Measurements from ENCODE around the gene MAPRE2.

The MAPRE2 gene

DNA sequence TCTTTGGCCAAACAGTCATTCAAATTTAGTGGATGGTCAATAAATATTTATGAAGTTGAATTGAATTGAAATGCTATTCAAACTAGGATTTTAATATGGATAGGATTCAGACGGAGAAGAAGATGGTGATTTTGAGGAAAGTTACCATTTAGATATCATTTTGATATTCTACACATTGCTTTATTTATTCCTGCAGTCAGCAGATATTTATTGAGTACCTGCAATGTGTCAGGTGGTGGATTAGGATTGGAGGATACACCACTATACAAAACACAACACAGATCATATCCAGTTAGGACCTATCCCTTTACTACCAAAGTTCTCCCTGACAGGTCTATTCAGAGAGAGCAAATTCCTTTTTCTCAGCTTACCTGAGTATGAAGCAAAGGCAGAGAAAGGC, 38.8 kb downstream of the MAPRE2 start:
- Histone ChIP-seq H3K4me1 (ENCODE audit: control insufficient read depth, insufficient read depth, low read depth, low read length) (peaks cover 4% of the 10 kb centered on the region), H2AFZ (ENCODE audit: low read depth, low read length) (no peak overlapping the region), H3K9ac (ENCODE audit: low read length) (no peak overlapping the region), H4K91ac (ENCODE audit: low read length) (no peak overlapping the region), H4K8ac (ENCODE audit: low read length) (no peak overlapping the region), H3K4me2 (ENCODE audit: low read length, poor library complexity, severe bottlenecking) (no peak overlapping the region), H3K27ac (ENCODE audit: low read length, poor library complexity, severe bottlenecking) (no peak overlapping the region), H2BK5ac (ENCODE audit: low read depth, low read length, poor library complexity, severe bottlenecking) (no peak overlapping the region), H2AK5ac (ENCODE audit: low read length, severe bottlenecking) (no peak overlapping the region), H2BK15ac (ENCODE audit: low read depth, poor library complexity, severe bottlenecking) (no peak overlapping the region), H2BK120ac (ENCODE audit: low read depth, low read length) (no peak overlapping the region), H3K9me3 (ENCODE audit: control insufficient read depth, low read length) (no peaks in the 10 kb centered on the region), H3K14ac (ENCODE audit: low read length in 2 of 2) (no peak overlapping the region), H3K18ac (ENCODE audit: low read depth in 1 of 2, low read length in 2 of 2) (no peak overlapping the region), H3K23ac (ENCODE audit: low read length in 2 of 2) (no peak overlapping the region), H2BK12ac (ENCODE audit: low read length in 2 of 2) (no peak overlapping the region), H3K4me3 (ENCODE audit: insufficient read depth in 1 of 2, low read depth in 1 of 2, low read length in 2 of 2) (no peak overlapping the region), H3K27me3 (ENCODE audit: control insufficient read depth in 1 of 2, insufficient read depth in 1 of 2, low read length in 2 of 2) (no peaks in the 10 kb centered on the region), H3K36me3 (ENCODE audit: control insufficient read depth in 1 of 2, insufficient read depth in 2 of 2, low read depth in 1 of 2, low read length in 2 of 2) (no peaks in the 10 kb centered on the region), H3K79me1 (replicated peaks; ENCODE audit: low read length, poor library complexity, severe bottlenecking) (peaks cover 9% of the 10 kb centered on the region), H3K4ac (ENCODE audit: low read depth in 1 of 2, low read length in 2 of 2) (no peak overlapping the region)
- DNase-seq, result no peak
- 100% methylated on average over 1 of the region's 1 CpG for WGBS

DNA sequence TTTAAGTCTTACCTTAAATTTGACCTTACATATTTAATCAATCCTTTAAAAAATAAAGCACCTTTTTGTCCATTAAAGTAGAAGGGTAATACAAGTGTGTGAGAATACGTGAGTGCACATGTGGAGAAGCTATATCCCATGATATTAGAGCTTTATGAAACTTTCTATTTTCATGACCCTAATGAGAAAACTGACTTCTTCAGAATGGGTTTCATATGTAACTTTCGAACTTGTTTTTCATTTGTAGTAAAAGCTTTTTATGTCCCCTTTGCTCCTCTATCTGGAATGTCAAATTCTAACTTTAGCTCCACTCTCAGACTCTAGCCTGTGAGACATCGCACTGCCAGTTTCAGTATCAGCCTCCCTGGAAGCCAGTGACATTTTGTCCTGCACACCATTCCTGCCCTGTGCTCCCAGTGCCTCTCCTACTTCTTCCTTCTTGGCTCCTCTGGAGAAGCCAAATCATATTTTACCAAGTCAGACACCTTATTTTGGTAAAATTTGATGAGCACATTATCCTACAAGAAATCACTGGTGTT, 42.0 kb downstream of the MAPRE2 start:
- H3K4me3 ChIP-seq (ENCODE audit: insufficient read depth in 1 of 2, low read depth in 1 of 2, low read length in 2 of 2), result no peak overlapping the region
- no peak overlapping the region for H3K4me2 ChIP-seq (ENCODE audit: low read length, poor library complexity, severe bottlenecking)
- no peak overlapping the region for H3K4ac ChIP-seq (ENCODE audit: low read depth in 1 of 2, low read length in 2 of 2)
- H3K79me1 ChIP-seq (replicated peaks; ENCODE audit: low read length, poor library complexity, severe bottlenecking), result peaks cover 10% of the 10 kb centered on the region
- no peak overlapping the region for H2BK5ac ChIP-seq (ENCODE audit: low read depth, low read length, poor library complexity, severe bottlenecking)
- no peak overlapping the region for H2AK5ac ChIP-seq (ENCODE audit: low read length, severe bottlenecking)
- no peak overlapping the region for H3K18ac ChIP-seq (ENCODE audit: low read depth in 1 of 2, low read length in 2 of 2)
- H3K4me1 ChIP-seq (ENCODE audit: control insufficient read depth, insufficient read depth, low read depth, low read length), result no peaks in the 10 kb centered on the region
- H2AFZ ChIP-seq (ENCODE audit: low read depth, low read length), result no peak overlapping the region
- no peak overlapping the region for H4K8ac ChIP-seq (ENCODE audit: low read length)
- no peak overlapping the region for H3K23ac ChIP-seq (ENCODE audit: low read length in 2 of 2)
- no peak overlapping the region for H3K14ac ChIP-seq (ENCODE audit: low read length in 2 of 2)
- no peak overlapping the region for H4K91ac ChIP-seq (ENCODE audit: low read length)
- H3K27ac ChIP-seq (ENCODE audit: low read length, poor library complexity, severe bottlenecking), result no peak overlapping the region
- no peak overlapping the region for H2BK120ac ChIP-seq (ENCODE audit: low read depth, low read length)
- H3K36me3 ChIP-seq (ENCODE audit: control insufficient read depth in 1 of 2, insufficient read depth in 2 of 2, low read depth in 1 of 2, low read length in 2 of 2), result no peaks in the 10 kb centered on the region
- H3K27me3 ChIP-seq (ENCODE audit: control insufficient read depth in 1 of 2, insufficient read depth in 1 of 2, low read length in 2 of 2), result no peaks in the 10 kb centered on the region
- H2BK12ac ChIP-seq (ENCODE audit: low read length in 2 of 2), result no peak overlapping the region
- no peak overlapping the region for H3K9ac ChIP-seq (ENCODE audit: low read length)
- WGBS, result 100% methylated on average over 2 of the region's 3 CpGs
- H3K9me3 ChIP-seq (ENCODE audit: control insufficient read depth, low read length), result no peaks in the 10 kb centered on the region
- no peak for DNase-seq
- no peak overlapping the region for H2BK15ac ChIP-seq (ENCODE audit: low read depth, poor library complexity, severe bottlenecking)

DNA sequence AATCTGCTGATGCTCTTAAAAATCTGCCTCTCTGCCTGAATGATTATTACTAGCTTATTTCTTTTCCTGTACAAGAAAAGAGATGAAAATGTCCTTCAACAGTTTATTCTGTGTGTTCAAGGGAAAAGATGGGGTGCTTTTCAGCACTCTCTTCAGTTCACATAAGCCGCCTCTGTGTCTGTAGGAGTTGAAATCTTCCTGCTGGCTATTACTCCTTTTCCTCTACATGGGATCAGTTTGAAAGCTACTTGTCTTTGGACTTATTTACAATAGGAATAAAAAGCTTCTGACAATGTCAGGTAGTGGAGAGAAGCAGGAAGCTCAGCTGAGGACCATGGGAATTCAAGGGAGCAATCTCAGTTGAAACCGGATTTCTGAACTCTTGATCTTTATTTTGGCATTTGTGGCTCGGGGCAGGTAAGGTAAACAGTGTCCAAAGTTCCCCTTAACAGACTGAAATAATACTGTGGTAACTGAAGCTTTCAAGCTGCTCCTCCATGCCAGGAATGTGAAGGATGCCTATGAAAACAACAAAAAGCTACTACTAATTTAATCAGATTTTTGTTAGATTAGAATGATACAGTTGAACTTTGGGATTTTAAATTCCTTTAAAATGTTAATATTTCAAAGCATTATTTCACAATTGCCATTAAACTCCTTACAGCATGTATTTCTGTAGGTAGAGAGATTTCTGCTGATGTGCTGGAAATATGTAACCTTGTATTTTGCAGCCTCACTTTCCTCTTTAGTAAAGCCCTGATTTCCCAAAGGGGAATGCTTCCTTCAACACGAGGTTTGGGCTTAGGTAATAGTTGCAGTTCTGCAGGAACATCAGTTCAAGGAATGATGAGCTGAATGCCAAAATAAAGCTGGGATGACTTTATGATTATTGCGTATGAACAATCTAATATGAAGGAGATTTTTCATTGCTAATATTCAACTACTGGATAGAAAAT, 43.6 kb downstream of the MAPRE2 start:
- Histone ChIP-seq H3K4ac (ENCODE audit: low read depth in 1 of 2, low read length in 2 of 2) (no peak overlapping the region), H3K9ac (ENCODE audit: low read length) (no peak overlapping the region), H3K36me3 (ENCODE audit: control insufficient read depth in 1 of 2, insufficient read depth in 2 of 2, low read depth in 1 of 2, low read length in 2 of 2) (no peaks in the 10 kb centered on the region), H3K14ac (ENCODE audit: low read length in 2 of 2) (no peak overlapping the region), H3K18ac (ENCODE audit: low read depth in 1 of 2, low read length in 2 of 2) (no peak overlapping the region), H2BK12ac (ENCODE audit: low read length in 2 of 2) (no peak overlapping the region), H3K27ac (ENCODE audit: low read length, poor library complexity, severe bottlenecking) (no peak overlapping the region), H3K27me3 (ENCODE audit: control insufficient read depth in 1 of 2, insufficient read depth in 1 of 2, low read length in 2 of 2) (no peaks in the 10 kb centered on the region), H3K79me1 (replicated peaks; ENCODE audit: low read length, poor library complexity, severe bottlenecking) (peaks cover 7% of the 10 kb centered on the region), H3K23ac (ENCODE audit: low read length in 2 of 2) (no peak overlapping the region), H4K91ac (ENCODE audit: low read length) (no peak overlapping the region), H2AFZ (ENCODE audit: low read depth, low read length) (no peak overlapping the region), H2BK120ac (ENCODE audit: low read depth, low read length) (no peak overlapping the region), H3K4me2 (ENCODE audit: low read length, poor library complexity, severe bottlenecking) (no peak overlapping the region), H2AK5ac (ENCODE audit: low read length, severe bottlenecking) (no peak overlapping the region), H4K8ac (ENCODE audit: low read length) (no peak overlapping the region), H3K4me1 (ENCODE audit: control insufficient read depth, insufficient read depth, low read depth, low read length) (no peaks in the 10 kb centered on the region), H3K4me3 (ENCODE audit: insufficient read depth in 1 of 2, low read depth in 1 of 2, low read length in 2 of 2) (no peak overlapping the region), H2BK5ac (ENCODE audit: low read depth, low read length, poor library complexity, severe bottlenecking) (no peak overlapping the region), H2BK15ac (ENCODE audit: low read depth, poor library complexity, severe bottlenecking) (no peak overlapping the region), H3K9me3 (ENCODE audit: control insufficient read depth, low read length) (no peaks in the 10 kb centered on the region)
- WGBS, result 89% methylated on average over 4 of the region's 5 CpGs
- no peak for DNase-seq

DNA sequence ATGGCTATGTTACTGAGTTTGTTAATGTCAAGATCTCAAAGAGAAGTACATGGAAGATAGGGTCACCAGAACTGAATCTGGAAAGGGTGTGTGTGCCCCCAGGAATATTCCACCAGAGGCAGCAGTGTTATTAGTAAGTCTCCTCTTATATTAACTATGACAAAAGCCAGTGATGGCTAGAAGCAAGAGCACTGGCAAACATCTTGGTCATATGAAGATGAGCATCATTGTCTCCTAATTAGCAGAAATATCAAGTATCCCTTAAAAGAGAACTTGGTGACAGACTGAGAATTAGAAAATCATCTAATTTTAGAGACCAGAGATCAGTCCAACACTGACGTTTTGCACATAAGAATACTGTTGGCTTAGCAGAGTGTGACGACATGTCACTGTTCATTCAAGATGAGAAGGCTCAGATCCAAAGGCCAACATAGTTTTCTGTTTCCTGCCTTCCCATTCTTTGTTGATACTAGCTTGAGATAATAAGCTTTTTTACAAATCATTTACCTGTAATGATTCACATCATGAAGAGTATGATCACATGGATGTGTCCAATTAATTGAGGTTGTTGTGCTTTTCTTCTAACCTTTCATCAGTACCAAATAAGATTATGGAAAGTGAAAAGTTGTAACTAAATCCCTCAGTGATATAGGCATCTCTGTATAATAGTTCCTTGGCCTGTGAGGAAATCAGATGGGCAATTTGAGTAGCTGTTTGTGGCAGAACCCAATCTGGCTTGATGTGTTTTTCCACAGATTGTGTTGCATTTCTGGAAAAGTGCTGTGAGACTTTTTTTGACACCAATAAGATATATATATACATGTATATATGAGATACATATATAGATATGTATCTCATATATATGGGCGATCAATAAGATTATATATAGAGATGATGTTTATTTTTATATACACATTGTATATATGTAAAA, 44.5 kb downstream of the MAPRE2 start:
- H2AK5ac ChIP-seq (ENCODE audit: low read length, severe bottlenecking), result no peak overlapping the region
- no peaks in the 10 kb centered on the region for H3K4me1 ChIP-seq (ENCODE audit: control insufficient read depth, insufficient read depth, low read depth, low read length)
- H2BK15ac ChIP-seq (ENCODE audit: low read depth, poor library complexity, severe bottlenecking), result no peak overlapping the region
- H3K4me2 ChIP-seq (ENCODE audit: low read length, poor library complexity, severe bottlenecking), result no peak overlapping the region
- H3K79me1 ChIP-seq (replicated peaks; ENCODE audit: low read length, poor library complexity, severe bottlenecking), result peaks cover 7% of the 10 kb centered on the region
- no peak overlapping the region for H3K9ac ChIP-seq (ENCODE audit: low read length)
- no peaks in the 10 kb centered on the region for H3K9me3 ChIP-seq (ENCODE audit: control insufficient read depth, low read length)
- no peaks in the 10 kb centered on the region for H3K36me3 ChIP-seq (ENCODE audit: control insufficient read depth in 1 of 2, insufficient read depth in 2 of 2, low read depth in 1 of 2, low read length in 2 of 2)
- H3K14ac ChIP-seq (ENCODE audit: low read length in 2 of 2), result no peak overlapping the region
- H3K27me3 ChIP-seq (ENCODE audit: control insufficient read depth in 1 of 2, insufficient read depth in 1 of 2, low read length in 2 of 2), result no peaks in the 10 kb centered on the region
- no peak overlapping the region for H3K18ac ChIP-seq (ENCODE audit: low read depth in 1 of 2, low read length in 2 of 2)
- no peak overlapping the region for H2BK5ac ChIP-seq (ENCODE audit: low read depth, low read length, poor library complexity, severe bottlenecking)
- no peak overlapping the region for H3K4ac ChIP-seq (ENCODE audit: low read depth in 1 of 2, low read length in 2 of 2)
- no peak overlapping the region for H2BK12ac ChIP-seq (ENCODE audit: low read length in 2 of 2)
- no peak overlapping the region for H4K8ac ChIP-seq (ENCODE audit: low read length)
- no peak overlapping the region for H2BK120ac ChIP-seq (ENCODE audit: low read depth, low read length)
- H3K23ac ChIP-seq (ENCODE audit: low read length in 2 of 2), result no peak overlapping the region
- H3K4me3 ChIP-seq (ENCODE audit: insufficient read depth in 1 of 2, low read depth in 1 of 2, low read length in 2 of 2), result no peak overlapping the region
- no peak for DNase-seq
- 78% methylated on average over 2 of the region's 3 CpGs for WGBS
- no peak overlapping the region for H2AFZ ChIP-seq (ENCODE audit: low read depth, low read length)
- H3K27ac ChIP-seq (ENCODE audit: low read length, poor library complexity, severe bottlenecking), result no peak overlapping the region
- no peak overlapping the region for H4K91ac ChIP-seq (ENCODE audit: low read length)
